Ovary (tissue), 3 donors: ENCODE results near the gene HOXB9.

Experiments used
- EP300 ChIP-seq: sonication (generic); formaldehyde crosslinking; IDR thresholded peaks from one replicate; pipeline ENCODE4 v1.6.1; 2017; ENCODE audit warnings: antibody characterized with exemption
- POLR2A ChIP-seq: fragments of 450-650 bp; IDR thresholded peaks from one replicate; pipeline ENCODE4 v1.6.1; 2017; ENCODE audit warnings: antibody characterized with exemption, mild to moderate bottlenecking, moderate library complexity
- TF ChIP-seq, protein P1 (sequence below), 3 donors: fragments of 450-650 bp in 2 of 3; fragments of 200-600 bp in 1 of 3; IDR thresholded peaks; one replicate each; pipeline versions ENCODE4 v1.5.1 to v1.8.0; 2016 to 2022; ENCODE audit warnings: antibody characterized with exemption in 3 of 3, mild to moderate bottlenecking in 1 of 3
- donor health status: DM: no; HTN: no; CAD: no.

DNA sequence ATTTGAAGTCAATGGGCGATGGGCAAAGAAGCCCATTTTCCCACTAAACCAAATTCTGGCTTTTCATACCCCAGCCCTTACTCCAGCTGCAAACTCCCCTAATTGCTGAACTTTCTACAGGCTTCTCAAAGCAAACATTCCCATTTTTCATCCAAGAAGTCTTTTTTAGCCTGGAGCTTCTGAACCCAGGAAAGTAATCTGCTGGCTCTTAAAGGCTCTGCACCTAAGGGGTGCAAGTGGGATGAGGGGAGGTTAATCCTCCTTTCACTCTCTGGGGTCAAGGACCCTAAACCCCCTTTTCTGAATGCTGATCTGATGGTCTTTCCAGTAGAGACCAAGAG is 17.7 kb downstream of the HOXB9 start:
- TF ChIP-seq EP300 = no peak
- TF ChIP-seq, protein P1, sequence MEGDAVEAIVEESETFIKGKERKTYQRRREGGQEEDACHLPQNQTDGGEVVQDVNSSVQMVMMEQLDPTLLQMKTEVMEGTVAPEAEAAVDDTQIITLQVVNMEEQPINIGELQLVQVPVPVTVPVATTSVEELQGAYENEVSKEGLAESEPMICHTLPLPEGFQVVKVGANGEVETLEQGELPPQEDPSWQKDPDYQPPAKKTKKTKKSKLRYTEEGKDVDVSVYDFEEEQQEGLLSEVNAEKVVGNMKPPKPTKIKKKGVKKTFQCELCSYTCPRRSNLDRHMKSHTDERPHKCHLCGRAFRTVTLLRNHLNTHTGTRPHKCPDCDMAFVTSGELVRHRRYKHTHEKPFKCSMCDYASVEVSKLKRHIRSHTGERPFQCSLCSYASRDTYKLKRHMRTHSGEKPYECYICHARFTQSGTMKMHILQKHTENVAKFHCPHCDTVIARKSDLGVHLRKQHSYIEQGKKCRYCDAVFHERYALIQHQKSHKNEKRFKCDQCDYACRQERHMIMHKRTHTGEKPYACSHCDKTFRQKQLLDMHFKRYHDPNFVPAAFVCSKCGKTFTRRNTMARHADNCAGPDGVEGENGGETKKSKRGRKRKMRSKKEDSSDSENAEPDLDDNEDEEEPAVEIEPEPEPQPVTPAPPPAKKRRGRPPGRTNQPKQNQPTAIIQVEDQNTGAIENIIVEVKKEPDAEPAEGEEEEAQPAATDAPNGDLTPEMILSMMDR (IDR thresholded peaks at IDR 0.05) = no peak
- no peak for TF ChIP-seq POLR2A
